Right ventricle myocardium superior (tissue), 1 donor: Measurements from ENCODE around the gene CDT1. TPM values are rescaled to one million over a fixed set of nuclear protein-coding genes. Genes with fewer than 3 reads are reported as not detected.

Experiments used
- ATAC-seq: fragments of 200-7000 bp; cut with Tn5 transposase; one replicate; pipeline ENCODE4 v1.9.1; 2020; ENCODE audit warnings: mild to moderate bottlenecking; ENCODE audit not compliant: poor library complexity
- DNase-seq: peaks from one replicate; pipeline ENCODE4 v3.0.0-alpha.2; 2020
- intact Hi-C: fragments of 100-400 bp; cut with DNase I; formaldehyde crosslinking; loops from one replicate; pipeline ENCODE4 v1.11.2; 2022
- total RNA-seq: library from RNA; stranded (reverse); fragmentation: NEBNext Ultra II Directional; extraction: Animal tissue kit (Norgen Biotek cat#: 25700); gene quantifications from one replicate; pipeline ENCODE4 v1.2.1, GENCODE V29; 2021
- donor health status: DM: no; HTN: yes; CAD: no; lungs with severe emphysema.

The CDT1 gene
- total RNA-seq, 1 donor from 2014 or later = 1.00 TPM

GRCh38 chr16:88840600-88841215 is 37.1 kb downstream of the CDT1 start:
- no peak for ATAC-seq

GRCh38 chr16:88841521-88842307 is 38.1 kb downstream of the CDT1 start:
- ATAC-seq = no peak
- no peak for DNase-seq
- intact Hi-C loops = no loop called here

More at GRCh38 chr16:88840600-88841215, 37.1 kb downstream of the CDT1 start:
- DNase-seq = no peak
- intact Hi-C loops = no loop called here

- no peak for ATAC-seq
Measured at GRCh38 chr16:88842308-88842756, 38.7 kb downstream of the CDT1 start.

DNA sequence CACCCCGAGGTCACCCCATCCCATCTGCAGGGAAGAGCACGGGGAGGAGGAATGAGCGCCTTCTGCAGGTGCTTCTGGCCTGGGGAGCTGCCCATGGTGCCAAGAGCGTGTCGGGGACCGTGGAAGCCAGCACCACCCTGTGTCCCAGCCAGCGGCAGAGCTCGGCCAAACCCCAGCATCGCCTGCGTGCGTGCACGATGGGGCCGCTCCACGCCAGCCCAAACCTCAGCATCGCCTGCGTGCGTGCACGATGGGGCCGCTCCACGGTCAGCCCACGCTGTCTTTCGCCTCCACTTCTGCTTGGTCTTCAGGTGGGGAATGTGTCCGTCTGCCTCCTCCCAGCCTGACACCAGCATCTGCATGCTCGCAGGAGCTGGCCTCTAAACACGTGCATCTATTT is 39.2 kb downstream of the CDT1 start:
- ATAC-seq = no peak
- intact Hi-C loops = no loop called here
- no peak for DNase-seq

More at GRCh38 chr16:88842308-88842756, 38.7 kb downstream of the CDT1 start:
- DNase-seq = no peak
- intact Hi-C loops = no loop called here

- DNase-seq (no peak), ATAC-seq (peak; percentile 19)
- intact Hi-C loops = no loop called here
Measured at GRCh38 chr16:88843256-88843655, 39.7 kb downstream of the CDT1 start.

GRCh38 chr16:88844419-88845036 is 40.9 kb downstream of the CDT1 start:
- intact Hi-C loops = no loop called here
- ATAC-seq (no peak), DNase-seq (no peak)

- ATAC-seq = no peak
- intact Hi-C loops = no loop called here
- no peak for DNase-seq
Measured at GRCh38 chr16:88846088-88846487, 42.5 kb downstream of the CDT1 start.

DNA sequence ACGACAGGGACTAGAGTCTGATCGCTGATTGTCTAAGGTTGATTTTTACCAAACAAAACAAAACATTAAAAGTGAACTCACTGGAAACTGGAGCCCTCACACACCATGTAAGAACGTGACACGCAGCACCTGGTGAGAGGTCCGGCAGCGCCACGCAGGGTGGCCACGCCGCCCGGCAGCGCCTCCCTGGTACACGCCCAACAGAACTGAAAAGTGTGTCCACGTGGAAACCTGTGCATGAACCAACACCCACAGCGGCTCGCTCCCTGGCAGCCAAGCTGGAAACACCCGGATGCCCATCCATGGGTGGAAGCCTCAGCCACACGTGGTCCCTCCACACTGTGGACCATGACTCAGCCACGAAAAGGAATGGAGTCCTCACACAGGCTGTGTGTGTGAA is 44.1 kb downstream of the CDT1 start:
- DNase-seq (no peak), ATAC-seq (no peak)
- intact Hi-C loops = no loop called here

- intact Hi-C loops = no loop called here
- ATAC-seq = no peak
Measured at GRCh38 chr16:88848557-88848956, 45.0 kb downstream of the CDT1 start.

DNA sequence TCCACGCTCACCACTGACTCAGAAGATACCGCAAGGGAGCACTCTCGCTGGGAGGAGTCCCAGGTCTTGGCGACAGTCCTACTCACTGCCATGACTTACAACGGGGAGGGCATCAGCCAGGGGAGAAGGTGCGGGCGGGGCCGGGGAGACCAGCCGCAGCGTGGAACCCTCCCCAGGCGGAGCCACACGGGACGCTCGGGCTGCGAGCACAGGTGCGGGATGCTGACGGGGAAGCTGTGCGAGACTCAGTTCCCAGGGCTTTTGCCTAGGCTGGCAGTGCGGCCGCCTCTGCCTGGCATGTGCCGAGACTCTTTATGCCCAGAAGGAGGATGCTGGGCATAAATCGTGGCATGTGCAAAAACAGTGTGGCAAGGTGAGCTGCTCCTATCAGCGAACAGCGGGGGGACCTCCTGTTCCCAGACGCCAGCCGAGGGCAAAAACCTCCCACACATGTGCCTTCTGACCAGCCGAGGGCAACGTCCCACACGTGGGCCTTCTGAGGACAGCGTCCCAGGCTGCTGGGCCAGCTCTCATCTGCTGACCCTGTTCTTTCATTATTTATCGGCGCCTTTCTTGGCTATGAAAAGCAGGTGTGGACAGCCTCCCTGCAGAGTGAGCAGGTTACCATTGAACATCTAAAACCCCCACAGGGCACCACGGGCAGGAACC is 47.1 kb downstream of the CDT1 start:
- intact Hi-C loops = no loop called here
- ATAC-seq = no peak
- DNase-seq = no peak

More at GRCh38 chr16:88848557-88848956, 45.0 kb downstream of the CDT1 start:
- no peak for DNase-seq

GRCh38 chr16:88851616-88852015 is 48.0 kb downstream of the CDT1 start:
- DNase-seq = no peak
- intact Hi-C loops = no loop called here
- no peak for ATAC-seq

GRCh38 chr16:88853325-88853941 is 49.8 kb downstream of the CDT1 start:
- DNase-seq (no peak), ATAC-seq (no peak)
- intact Hi-C loops = no loop called here

DNA sequence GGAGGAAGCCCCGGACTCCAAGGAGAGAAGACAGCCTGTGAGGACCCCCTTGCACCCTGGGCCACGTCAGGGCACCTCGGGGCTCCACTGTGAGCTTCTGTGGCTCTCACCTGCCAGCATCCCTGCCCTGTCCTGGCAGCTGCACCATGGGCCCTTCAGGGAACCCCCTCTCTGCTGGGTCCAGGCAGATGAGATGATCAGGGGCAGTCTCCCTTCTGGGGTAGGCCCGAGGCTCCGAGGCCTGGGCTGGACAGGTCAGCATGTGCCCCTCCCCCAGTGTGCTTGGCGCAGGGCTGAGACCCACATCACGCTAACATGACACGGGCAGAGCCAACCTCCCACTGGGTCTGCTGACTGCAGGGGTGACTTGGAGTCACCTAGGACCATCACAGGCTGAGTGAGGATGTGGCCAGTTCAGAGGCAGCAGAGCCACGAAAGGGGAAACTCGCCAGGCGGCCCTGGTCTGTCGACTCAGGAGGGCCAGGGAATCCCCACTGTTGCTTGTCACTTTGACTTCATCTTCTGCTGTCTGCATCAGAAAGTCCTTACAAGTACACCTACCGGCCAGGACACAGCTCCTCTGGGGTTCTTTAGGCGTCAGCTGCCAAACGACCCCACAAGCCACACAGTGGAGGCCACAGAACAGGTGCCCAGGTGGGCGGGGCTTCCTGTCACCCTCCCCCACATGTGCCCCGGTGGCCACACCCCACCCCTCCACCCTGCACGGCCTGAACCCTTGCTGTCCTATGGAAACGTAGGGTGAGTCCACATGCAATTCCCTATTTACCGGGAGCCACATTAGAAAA is 50.9 kb downstream of the CDT1 start:
- ATAC-seq (no peak), DNase-seq (no peak)
- intact Hi-C loops = loop anchor here (5.0 kb wide), 1 partner anchor 42 kb away; the partner anchor contains the start of gene APRT

- intact Hi-C loops = loop anchor here (5.0 kb wide), 1 partner anchor 43 kb away; the partner anchor contains the start of gene APRT
- ATAC-seq (no peak), DNase-seq (no peak)
Measured at GRCh38 chr16:88855176-88855575, 51.6 kb downstream of the CDT1 start.

DNA sequence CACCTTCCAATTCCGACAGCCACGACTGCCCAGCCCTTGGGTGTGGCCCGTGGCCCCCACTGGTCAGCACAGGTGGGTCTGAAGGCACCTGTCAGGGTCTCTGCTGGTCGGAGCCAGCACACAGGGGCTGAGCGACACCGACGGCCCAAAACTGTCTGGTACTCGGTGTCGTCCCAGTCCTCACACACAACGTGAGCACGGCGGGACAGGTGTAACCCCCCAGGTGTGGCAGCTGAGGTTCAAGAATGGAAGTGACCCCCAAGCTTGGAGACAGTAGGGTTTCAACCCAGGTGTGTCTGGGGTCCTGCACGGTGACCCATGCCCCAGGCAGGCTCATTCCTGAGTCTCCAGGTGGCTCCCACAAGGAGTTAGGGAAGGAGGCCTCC is 52.1 kb downstream of the CDT1 start:
- intact Hi-C loops = loop anchor here (5.0 kb wide), 1 partner anchor 43 kb away; the partner anchor contains the start of gene APRT
- ATAC-seq (no peak), DNase-seq (no peak)

DNA sequence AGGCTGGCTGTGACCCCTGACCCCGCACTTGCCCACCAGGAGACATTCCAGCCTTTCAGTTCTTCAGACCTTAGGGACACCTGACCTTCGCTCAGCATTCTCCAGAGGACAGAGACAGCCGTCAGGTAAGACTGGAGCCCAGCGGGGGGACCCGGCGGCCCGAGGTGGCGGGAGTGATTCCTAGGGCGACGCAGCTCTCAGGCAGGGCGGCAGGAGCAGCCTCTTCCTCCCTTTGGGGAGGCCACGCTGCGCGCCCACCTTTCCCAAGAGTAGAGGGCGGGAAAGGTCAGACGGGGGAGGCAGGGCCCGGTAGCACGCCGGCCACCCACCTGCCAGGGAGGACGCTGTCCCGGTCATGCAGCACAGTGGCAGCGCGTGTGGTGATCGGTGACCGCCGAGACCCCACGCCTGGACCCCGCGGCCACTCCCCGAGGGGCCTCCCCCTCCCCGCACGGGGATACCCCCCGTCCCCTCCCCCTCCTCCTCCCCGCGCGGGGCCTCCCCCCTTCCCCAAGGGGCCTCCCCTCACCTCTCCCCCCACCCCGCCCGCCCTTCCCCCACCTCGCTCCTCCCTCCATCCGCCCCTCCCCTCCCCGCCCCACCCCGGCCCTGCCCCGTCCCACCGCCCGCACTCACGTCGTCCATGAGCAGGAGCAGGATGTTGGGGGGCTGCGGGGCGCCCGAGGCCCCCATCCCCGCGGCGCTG is 52.7 kb downstream of the CDT1 start:
- peak; percentile 53 for ATAC-seq
- intact Hi-C loops = loop anchor here (5.0 kb wide), 1 partner anchor 44 kb away; the partner anchor contains the start of gene APRT
- no peak for DNase-seq
